CD14-positive monocyte (primary cell): Measurements from ENCODE around the gene NEU1. TPM values are rescaled to one million over a fixed set of nuclear protein-coding genes. Genes with fewer than 3 reads are reported as not detected.
A peak's percentile ranks its signal among the peaks of the same experiment; 100 is the strongest.

ENCODE experiments used
- DNase-seq, 3 donors: peaks; one replicate each; pipeline ENCODE4 v3.0.0-alpha.2; 2011 to 2022
- H2AFZ ChIP-seq: 2 replicates; pipeline ENCODE4 v1.6.0; 2012; ENCODE audit warnings: mild to moderate bottlenecking, low read depth, low read length, inconsistent platforms; ENCODE audit not compliant: insufficient read depth, poor library complexity, severe bottlenecking
- H3K27ac ChIP-seq, 2 donors: 1 replicate in 1 of 2; 2 replicates in 1 of 2; pipeline ENCODE4 v1.5.1; 2012 to 2013; ENCODE audit warnings: low read length in 2 of 2, control low read depth in 1 of 2, inconsistent platforms in 1 of 2, low read depth in 1 of 2, mild to moderate bottlenecking in 1 of 2
- H3K27me3 ChIP-seq, 2 donors: one replicate each; pipeline versions ENCODE4 v1.6.0 to v1.6.1; 2011 to 2013; ENCODE audit warnings: low read length in 2 of 2; ENCODE audit not compliant: control insufficient read depth in 2 of 2, insufficient read depth in 2 of 2
- H3K36me3 ChIP-seq, 2 donors: replicated peaks in 1 of 2; 1 replicate in 1 of 2; 2 replicates in 1 of 2; pipeline versions ENCODE4 v1.5.1 to v1.6.1; 2012 to 2013; ENCODE audit warnings: low read length in 2 of 2, control low read depth in 1 of 2, inconsistent platforms in 1 of 2, mild to moderate bottlenecking in 1 of 2; ENCODE audit not compliant: insufficient read depth in 2 of 2, control insufficient read depth in 1 of 2
- H3K4me1 ChIP-seq, 2 donors: 1 replicate in 1 of 2; 2 replicates in 1 of 2; pipeline versions ENCODE4 v1.5.1 to v1.6.1; 2012 to 2013; ENCODE audit warnings: low read length in 2 of 2, control low read depth in 1 of 2, inconsistent platforms in 1 of 2, mild to moderate bottlenecking in 1 of 2, moderate library complexity in 1 of 2; ENCODE audit not compliant: insufficient read depth in 2 of 2, control insufficient read depth in 1 of 2
- H3K4me2 ChIP-seq: replicated peaks from 2 replicates; pipeline ENCODE3; 2012; ENCODE audit warnings: low read length, moderate library complexity, mild to moderate bottlenecking; ENCODE audit not compliant: poor library complexity, severe bottlenecking; ENCODE audit errors: extremely low read depth
- H3K4me3 ChIP-seq, 3 experiments: fragments of 200-600 bp in 1 of 3; sonication (generic) in 1 of 3; replicated peaks in 1 of 3; 1 replicate in 2 of 3; 2 replicates in 1 of 3; pipeline ENCODE4 v1.5.1; 2011 to 2013; ENCODE audit warnings: low read length in 3 of 3, mild to moderate bottlenecking in 3 of 3, control low read depth in 2 of 3, low read depth in 2 of 3, inconsistent platforms in 1 of 3, moderate library complexity in 1 of 3
- H3K79me2 ChIP-seq: 2 replicates; pipeline ENCODE4 v1.6.0; 2012; ENCODE audit warnings: mild to moderate bottlenecking, control low read depth, inconsistent platforms, low read length, moderate library complexity; ENCODE audit not compliant: insufficient read depth
- H3K9ac ChIP-seq: 2 replicates; pipeline ENCODE4 v1.6.0; 2017; ENCODE audit warnings: low read length, mild to moderate bottlenecking; ENCODE audit not compliant: insufficient read depth, poor library complexity, severe bottlenecking
- H3K9me3 ChIP-seq, 2 donors: replicated peaks in 1 of 2; 1 replicate in 1 of 2; 2 replicates in 1 of 2; pipeline versions ENCODE4 v1.5.1 to v1.6.1; 2012 to 2013; ENCODE audit warnings: low read length in 2 of 2, control low read depth in 1 of 2; ENCODE audit not compliant: control insufficient read depth in 1 of 2, insufficient read depth in 1 of 2
- H4K20me1 ChIP-seq: 2 replicates; pipeline ENCODE4 v1.6.0; 2012; ENCODE audit warnings: mild to moderate bottlenecking, low read length, control low read depth, moderate library complexity; ENCODE audit not compliant: insufficient read depth
- H3K27ac Mint-ChIP-seq, 7 donors: one replicate each; pipeline ENCODE4 v1.8.0; 2020; ENCODE audit warnings: mild to moderate bottlenecking in 7 of 7, mixed read lengths in 7 of 7, moderate library complexity in 6 of 7, inconsistent platforms in 2 of 7
- H3K27me3 Mint-ChIP-seq, 3 donors: one replicate each; pipeline ENCODE4 v1.8.0; 2021 to 2022; ENCODE audit warnings: low read depth in 3 of 3, mild to moderate bottlenecking in 3 of 3, mixed read lengths in 3 of 3, moderate library complexity in 3 of 3, inconsistent platforms in 1 of 3
- H3K36me3 Mint-ChIP-seq, 2 donors: one replicate each; pipeline ENCODE4 v1.8.0; 2020; ENCODE audit warnings: mixed read lengths in 2 of 2, inconsistent platforms in 1 of 2, mild to moderate bottlenecking in 1 of 2
- H3K4me1 Mint-ChIP-seq: one replicate; pipeline ENCODE4 v1.8.0; 2020; ENCODE audit warnings: mild to moderate bottlenecking, mixed read lengths
- H3K4me3 Mint-ChIP-seq, 2 donors: one replicate each; pipeline ENCODE4 v1.8.0; 2020; ENCODE audit warnings: mild to moderate bottlenecking in 2 of 2, mixed read lengths in 2 of 2, moderate library complexity in 1 of 2
- H3K9me3 Mint-ChIP-seq, 7 donors: one replicate each; pipeline ENCODE4 v1.8.0; 2020 to 2022; ENCODE audit warnings: mixed read lengths in 7 of 7, mild to moderate bottlenecking in 6 of 7, moderate library complexity in 6 of 7, inconsistent platforms in 2 of 7
- CTCF ChIP-seq: fragments of 200-600 bp; IDR thresholded peaks from one replicate; pipeline ENCODE4 v1.8.0; 2022; ENCODE audit warnings: antibody characterized with exemption, mild to moderate bottlenecking
- WGBS: methylation state at CpG from one replicate; pipeline ENCODE4 v1.1.5; 2013; ENCODE audit warnings: missing lambda C conversion rate; ENCODE audit not compliant: insufficient coverage; 5-methylcytosine and 5-hydroxymethylcytosine counted together
- intact Hi-C, 2 donors: fragments of 100-400 bp; cut with micrococcal nuclease; formaldehyde crosslinking; loops; one replicate each; pipeline versions ENCODE4 v1.15.0 to v1.15.1; 2023
- polyA plus RNA-seq, 3 donors: library from polyadenylated mRNA; depleted of rRNA in 1 of 3; unstranded in 2 of 3; stranded (reverse) in 1 of 3; fragments of 300-500 nt in 2 of 3; fragments of >200 nt in 1 of 3; fragmentation: Illumina TruSeq in 2 of 3; gene quantifications; 1 replicate in 2 of 3; 2 replicates in 1 of 3; pipeline ENCODE4 v1.2.3, GENCODE V29; 2012 to 2021

Gene NEU1
- polyA plus RNA-seq, 3 donors, result 70.2 to 89.5 (median 81.8) TPM

GRCh38 chr6:31883676-31884075 is 21.1 kb upstream of the NEU1 start:
- Histone ChIP-seq H3K36me3 (peaks cover 83 to 91% of the 10 kb centered on the region in 2 donors), H3K9ac (no peak overlapping the region), H3K79me2 (no peaks in the 10 kb centered on the region), H3K4me3 (no peak overlapping the region), H3K27me3 (no peaks in the 10 kb centered on the region), H3K4me1 (no peaks in the 10 kb centered on the region), H3K4me2 (no peak overlapping the region), H3K9me3 (no peaks in the 10 kb centered on the region), H2AFZ (no peak overlapping the region), H3K27ac (no peak overlapping the region), H4K20me1 (no peaks in the 10 kb centered on the region)
- Mint-ChIP-seq H3K27me3 (no peaks in the 10 kb centered on the region), H3K27ac (no peak overlapping the region), H3K4me1 (no peaks in the 10 kb centered on the region), H3K36me3 (peaks cover 78 to 96% of the 10 kb centered on the region in 2 donors), H3K4me3 (no peak overlapping the region), H3K9me3 (peaks cover 0 to 1% (median 0%) of the 10 kb centered on the region in 7 donors)
- DNase-seq, result peak in 1 of 3 donors; percentile 1
- intact Hi-C loops, result no loop called here
- WGBS, result 98% methylated on average over 11 of the region's 12 CpGs
- TF ChIP-seq CTCF, result no peak

- H3K27ac Mint-ChIP-seq, result peak overlapping the region in 1 of 7 donors; percentile 57
- no peak for DNase-seq
- TF ChIP-seq CTCF, result no peak
Measured at GRCh38 chr6:31882344-31882743, 19.7 kb upstream of the NEU1 start.

More at GRCh38 chr6:31882344-31882743, 19.7 kb upstream of the NEU1 start:
- Histone ChIP-seq H3K9me3 (no peaks in the 10 kb centered on the region), H4K20me1 (no peaks in the 10 kb centered on the region), H3K9ac (no peak overlapping the region), H3K4me2 (no peak overlapping the region), H2AFZ (no peak overlapping the region), H3K4me1 (no peaks in the 10 kb centered on the region), H3K4me3 (no peak overlapping the region), H3K27ac (no peak overlapping the region), H3K36me3 (peaks cover 71 to 78% of the 10 kb centered on the region in 2 donors), H3K79me2 (no peaks in the 10 kb centered on the region), H3K27me3 (no peaks in the 10 kb centered on the region)
- H3K9me3 Mint-ChIP-seq, result peaks cover 0 to 1% (median 0%) of the 10 kb centered on the region in 7 donors
- H3K36me3 Mint-ChIP-seq, result peaks cover 67 to 84% of the 10 kb centered on the region in 2 donors
- WGBS, result 97% methylated on average over 6 of the region's 6 CpGs
- H3K4me1 Mint-ChIP-seq, result no peaks in the 10 kb centered on the region
- no peaks in the 10 kb centered on the region for H3K27me3 Mint-ChIP-seq
- H3K4me3 Mint-ChIP-seq, result no peak overlapping the region
- intact Hi-C loops, result no loop called here
